Thoracic aorta (tissue), 2 donors: ENCODE measurements around the gene SPAG9. TPM values are rescaled to one million over a fixed set of nuclear protein-coding genes. Genes with fewer than 3 reads are reported as not detected.

Source experiments
- ATAC-seq: fragments of 150-250 bp; one replicate; pipeline ENCODE4 v1.8.0; 2017; ENCODE audit warnings: low read depth; ENCODE audit not compliant: insufficient number of reproducible peaks, low FRiP score
- DNase-seq: peaks from one replicate; pipeline ENCODE4 v3.0.0-alpha.2; 2020; ENCODE audit warnings: low spot score
- H3K27ac ChIP-seq, 2 donors: fragments of 200-600 bp; sonication (generic); 1 replicate in 1 of 2; 2 replicates in 1 of 2; pipeline ENCODE4 v1.5.1; 2016; ENCODE audit warnings: mild to moderate bottlenecking in 2 of 2, moderate library complexity in 2 of 2
- H3K27me3 ChIP-seq: fragments of 200-600 bp; sonication (generic); replicated peaks from 2 replicates; pipeline ENCODE4 v1.6.0; 2016; ENCODE audit warnings: mild to moderate bottlenecking; ENCODE audit not compliant: insufficient read depth
- H3K36me3 ChIP-seq: fragments of 200-600 bp; sonication (generic); one replicate; pipeline ENCODE4 v1.5.1; 2016
- H3K4me1 ChIP-seq, 2 donors: fragments of 200-600 bp; sonication (generic); 1 replicate in 1 of 2; 2 replicates in 1 of 2; pipeline versions ENCODE4 v1.5.1 to v1.6.0; 2016; ENCODE audit warnings: low read depth in 2 of 2, mild to moderate bottlenecking in 1 of 2; ENCODE audit not compliant: control insufficient read depth in 1 of 2
- H3K4me3 ChIP-seq: fragments of 200-600 bp; sonication (generic); 2 replicates; pipeline ENCODE4 v1.5.1; 2016; ENCODE audit warnings: mild to moderate bottlenecking
- H3K9me3 ChIP-seq: fragments of 200-600 bp; sonication (generic); 2 replicates; pipeline ENCODE4 v1.5.1; 2016
- CTCF ChIP-seq: fragments of 200-600 bp; sonication (generic); IDR thresholded peaks from one replicate; pipeline ENCODE4 v1.5.1; 2019; ENCODE audit warnings: antibody characterized with exemption
- total RNA-seq, 2 donors: library from RNA; depleted of rRNA; stranded (reverse); fragments of >200 nt; gene quantifications; one replicate each; pipeline versions ENCODE4 v1.1.0 to v1.2.3, GENCODE V29; 2016

Gene SPAG9
- total RNA-seq, 2 donors from 2014 or later, result 105 to 162 TPM

GRCh38 chr17:50934672-50935220, 185.9 kb downstream of the SPAG9 start:
- no peak overlapping the region for H3K4me3 ChIP-seq
- H3K36me3 ChIP-seq, result no peaks in the 10 kb centered on the region
- peak overlapping the region; percentile 76 to 83 for H3K27ac ChIP-seq
- no peak for TF ChIP-seq CTCF
- DNase-seq (no peak), ATAC-seq (no peak)
- no peaks in the 10 kb centered on the region for H3K9me3 ChIP-seq
- no peaks in the 10 kb centered on the region for H3K27me3 ChIP-seq
- H3K4me1 ChIP-seq, result peaks cover 17 to 40% of the 10 kb centered on the region in 2 donors

DNA sequence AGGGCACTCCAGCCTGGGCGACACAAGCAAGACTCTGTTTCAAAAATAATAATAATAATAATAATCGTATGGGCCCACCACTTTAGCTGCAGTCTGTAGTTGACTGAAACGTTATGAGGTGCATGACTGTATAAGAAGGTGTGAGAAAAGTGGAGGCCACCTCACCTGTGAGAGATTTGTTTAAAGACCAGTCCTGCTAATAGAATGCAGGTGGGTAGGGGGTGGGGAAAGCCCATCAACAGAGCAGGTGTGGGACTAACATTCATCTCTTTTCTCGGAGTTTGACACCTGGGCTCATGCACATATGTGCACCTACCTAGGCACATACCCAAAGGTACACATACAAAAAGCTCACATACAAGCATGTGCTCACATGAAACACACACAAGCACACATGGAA, 186.5 kb downstream of the SPAG9 start:
- Histone ChIP-seq H3K36me3 (no peaks in the 10 kb centered on the region), H3K27ac (peak overlapping the region in 1 of 2 donors; percentile 97), H3K4me1 (peaks cover 17 to 44% of the 10 kb centered on the region in 2 donors), H3K27me3 (no peaks in the 10 kb centered on the region), H3K4me3 (no peak overlapping the region), H3K9me3 (no peaks in the 10 kb centered on the region)
- DNase-seq (no peak), ATAC-seq (no peak)
- TF ChIP-seq CTCF, result no peak

- H3K27me3 ChIP-seq, result no peaks in the 10 kb centered on the region
- no peaks in the 10 kb centered on the region for H3K9me3 ChIP-seq
- ATAC-seq (peak; percentile 84), DNase-seq (peak; percentile 70)
- H3K36me3 ChIP-seq, result no peaks in the 10 kb centered on the region
- H3K4me3 ChIP-seq, result peak overlapping the region; percentile 72
- peaks cover 17 to 44% of the 10 kb centered on the region in 2 donors for H3K4me1 ChIP-seq
- H3K27ac ChIP-seq, result peak overlapping the region; percentile 97 to 98
- TF ChIP-seq CTCF, result no peak
These were observed 189.3 kb downstream of the SPAG9 start for GRCh38 chr17:50931144-50931908.

DNA sequence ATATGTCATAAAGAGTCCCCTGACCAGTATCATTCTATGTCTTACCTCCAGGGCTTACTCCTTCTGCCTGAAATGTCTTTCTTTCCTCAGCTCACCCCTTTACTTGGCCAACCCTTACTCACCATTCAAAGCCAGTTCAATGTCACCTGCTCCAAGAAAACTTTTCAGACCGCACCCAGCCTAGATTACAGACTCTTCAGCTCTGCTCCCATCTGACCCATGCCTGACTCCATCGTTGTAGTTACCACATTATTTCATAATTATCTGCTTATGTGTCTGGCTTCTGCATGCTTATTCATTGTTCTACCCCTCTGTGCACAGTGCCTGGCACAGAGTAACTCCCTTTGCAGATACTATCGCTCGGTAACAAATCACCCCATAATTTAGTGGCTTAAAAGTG, 192.0 kb downstream of the SPAG9 start:
- H3K4me3 ChIP-seq, result no peak overlapping the region
- H3K9me3 ChIP-seq, result no peaks in the 10 kb centered on the region
- H3K27ac ChIP-seq, result no peak overlapping the region
- peaks cover 12 to 30% of the 10 kb centered on the region in 2 donors for H3K4me1 ChIP-seq
- TF ChIP-seq CTCF, result no peak
- ATAC-seq (no peak), DNase-seq (no peak)
- H3K36me3 ChIP-seq, result no peaks in the 10 kb centered on the region
- H3K27me3 ChIP-seq, result no peaks in the 10 kb centered on the region

DNA sequence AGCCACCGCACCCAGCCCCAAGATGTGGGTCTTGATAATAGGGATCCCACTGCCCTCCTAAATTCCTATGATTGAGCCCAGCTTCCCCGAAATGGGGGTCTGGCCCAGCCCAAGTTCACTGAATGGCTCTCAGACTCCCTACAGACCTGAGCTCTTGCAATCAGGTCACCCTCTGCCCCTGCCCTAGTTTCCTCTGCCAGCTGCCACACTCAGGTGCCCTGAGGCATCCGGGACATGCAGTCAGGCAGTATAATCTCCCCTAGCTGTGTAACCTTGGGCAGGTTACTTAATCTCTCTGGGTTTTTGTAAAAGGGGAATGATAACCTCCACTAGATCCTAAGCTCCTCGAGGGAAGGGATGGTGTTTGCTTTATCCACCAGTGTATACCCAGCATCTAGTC, 193.4 kb downstream of the SPAG9 start:
- ATAC-seq, result no peak
- no peaks in the 10 kb centered on the region for H3K27me3 ChIP-seq
- H3K4me1 ChIP-seq, result peaks cover 12 to 24% of the 10 kb centered on the region in 2 donors
- TF ChIP-seq CTCF, result no peak
- H3K36me3 ChIP-seq, result no peaks in the 10 kb centered on the region
- H3K4me3 ChIP-seq, result no peak overlapping the region
- H3K9me3 ChIP-seq, result no peaks in the 10 kb centered on the region
- no peak overlapping the region for H3K27ac ChIP-seq
- DNase-seq, result no peak
